ENCODE results near the gene MYO5A.

DNA sequence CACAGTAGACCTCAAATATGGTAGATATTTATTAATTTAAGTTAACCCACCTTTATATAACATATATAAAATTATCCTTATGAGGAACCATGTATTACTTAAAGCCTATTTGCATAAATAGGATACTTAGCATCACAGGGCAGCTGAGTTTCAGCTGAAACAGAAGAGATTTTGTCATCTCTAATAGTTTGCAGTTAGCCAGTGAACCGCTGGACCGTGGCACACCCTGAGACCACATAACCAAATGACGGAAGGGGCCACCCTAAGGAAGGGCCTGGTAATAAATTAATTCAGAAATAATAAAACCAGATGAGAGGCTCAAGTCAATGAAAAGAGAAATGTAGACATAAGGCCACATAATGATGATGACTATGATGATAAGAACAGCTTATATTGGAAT is 107.7 kb downstream of the MYO5A start:
- TF ChIP-seq SIN3A (IDR thresholded peaks at IDR 0.05; ENCODE audit: low read depth) (no peak), POLR2A (IDR thresholded peaks at IDR 0.05; ENCODE audit: borderline replicate concordance, extremely low read depth, insufficient read depth, insufficient read length) (no peak), EZH2 (IDR thresholded peaks at IDR 0.05) (no peak), ZFX (IDR thresholded peaks at IDR 0.05) (no peak), TCF7L2 (IDR thresholded peaks at IDR 0.05; ENCODE audit: borderline replicate concordance, extremely low read depth, insufficient read depth, insufficient read length) (no peak), RAD21 (IDR thresholded peaks at IDR 0.05; ENCODE audit: low read depth) (no peak), ELF1 (IDR thresholded peaks at IDR 0.05; ENCODE audit: borderline replicate concordance, low read depth) (no peak), YY1 (IDR thresholded peaks at IDR 0.05; ENCODE audit: extremely low read depth, insufficient replicate concordance, low read depth, low read length) (no peak), CBX3 (IDR thresholded peaks at IDR 0.05; ENCODE audit: low read depth) (no peak)
- TF ChIP-seq, protein P1, sequence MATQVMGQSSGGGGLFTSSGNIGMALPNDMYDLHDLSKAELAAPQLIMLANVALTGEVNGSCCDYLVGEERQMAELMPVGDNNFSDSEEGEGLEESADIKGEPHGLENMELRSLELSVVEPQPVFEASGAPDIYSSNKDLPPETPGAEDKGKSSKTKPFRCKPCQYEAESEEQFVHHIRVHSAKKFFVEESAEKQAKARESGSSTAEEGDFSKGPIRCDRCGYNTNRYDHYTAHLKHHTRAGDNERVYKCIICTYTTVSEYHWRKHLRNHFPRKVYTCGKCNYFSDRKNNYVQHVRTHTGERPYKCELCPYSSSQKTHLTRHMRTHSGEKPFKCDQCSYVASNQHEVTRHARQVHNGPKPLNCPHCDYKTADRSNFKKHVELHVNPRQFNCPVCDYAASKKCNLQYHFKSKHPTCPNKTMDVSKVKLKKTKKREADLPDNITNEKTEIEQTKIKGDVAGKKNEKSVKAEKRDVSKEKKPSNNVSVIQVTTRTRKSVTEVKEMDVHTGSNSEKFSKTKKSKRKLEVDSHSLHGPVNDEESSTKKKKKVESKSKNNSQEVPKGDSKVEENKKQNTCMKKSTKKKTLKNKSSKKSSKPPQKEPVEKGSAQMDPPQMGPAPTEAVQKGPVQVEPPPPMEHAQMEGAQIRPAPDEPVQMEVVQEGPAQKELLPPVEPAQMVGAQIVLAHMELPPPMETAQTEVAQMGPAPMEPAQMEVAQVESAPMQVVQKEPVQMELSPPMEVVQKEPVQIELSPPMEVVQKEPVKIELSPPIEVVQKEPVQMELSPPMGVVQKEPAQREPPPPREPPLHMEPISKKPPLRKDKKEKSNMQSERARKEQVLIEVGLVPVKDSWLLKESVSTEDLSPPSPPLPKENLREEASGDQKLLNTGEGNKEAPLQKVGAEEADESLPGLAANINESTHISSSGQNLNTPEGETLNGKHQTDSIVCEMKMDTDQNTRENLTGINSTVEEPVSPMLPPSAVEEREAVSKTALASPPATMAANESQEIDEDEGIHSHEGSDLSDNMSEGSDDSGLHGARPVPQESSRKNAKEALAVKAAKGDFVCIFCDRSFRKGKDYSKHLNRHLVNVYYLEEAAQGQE (IDR thresholded peaks at IDR 0.05; ENCODE audit: low read depth), result no peak
- TF ChIP-seq, protein P2, sequence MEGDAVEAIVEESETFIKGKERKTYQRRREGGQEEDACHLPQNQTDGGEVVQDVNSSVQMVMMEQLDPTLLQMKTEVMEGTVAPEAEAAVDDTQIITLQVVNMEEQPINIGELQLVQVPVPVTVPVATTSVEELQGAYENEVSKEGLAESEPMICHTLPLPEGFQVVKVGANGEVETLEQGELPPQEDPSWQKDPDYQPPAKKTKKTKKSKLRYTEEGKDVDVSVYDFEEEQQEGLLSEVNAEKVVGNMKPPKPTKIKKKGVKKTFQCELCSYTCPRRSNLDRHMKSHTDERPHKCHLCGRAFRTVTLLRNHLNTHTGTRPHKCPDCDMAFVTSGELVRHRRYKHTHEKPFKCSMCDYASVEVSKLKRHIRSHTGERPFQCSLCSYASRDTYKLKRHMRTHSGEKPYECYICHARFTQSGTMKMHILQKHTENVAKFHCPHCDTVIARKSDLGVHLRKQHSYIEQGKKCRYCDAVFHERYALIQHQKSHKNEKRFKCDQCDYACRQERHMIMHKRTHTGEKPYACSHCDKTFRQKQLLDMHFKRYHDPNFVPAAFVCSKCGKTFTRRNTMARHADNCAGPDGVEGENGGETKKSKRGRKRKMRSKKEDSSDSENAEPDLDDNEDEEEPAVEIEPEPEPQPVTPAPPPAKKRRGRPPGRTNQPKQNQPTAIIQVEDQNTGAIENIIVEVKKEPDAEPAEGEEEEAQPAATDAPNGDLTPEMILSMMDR (IDR thresholded peaks at IDR 0.05 in 2 of 3, conservative IDR thresholded peaks at IDR 0.05 in 1 of 3; ENCODE audit: borderline replicate concordance in 1 of 3, insufficient read depth in 1 of 3, low read depth in 2 of 3, low read length in 2 of 3), result no peak

All from HCT116 (cell line).